GM18508 (cell line): ENCODE results near the gene CRLF3.
"Not testable (repeated sequence)": the region's sequence is repeated elsewhere in the genome, so short reads cannot be mapped to it uniquely, and the experiment has no call there.

Source experiments
- ATAC-seq: cut with Tn5 transposase; IDR thresholded peaks from one replicate; pipeline ENCODE4 v1.9.1; 2021; ENCODE audit warnings: moderate number of reproducible peaks; ENCODE audit not compliant: insufficient read depth, unreplicated experiment

The CRLF3 gene

DNA sequence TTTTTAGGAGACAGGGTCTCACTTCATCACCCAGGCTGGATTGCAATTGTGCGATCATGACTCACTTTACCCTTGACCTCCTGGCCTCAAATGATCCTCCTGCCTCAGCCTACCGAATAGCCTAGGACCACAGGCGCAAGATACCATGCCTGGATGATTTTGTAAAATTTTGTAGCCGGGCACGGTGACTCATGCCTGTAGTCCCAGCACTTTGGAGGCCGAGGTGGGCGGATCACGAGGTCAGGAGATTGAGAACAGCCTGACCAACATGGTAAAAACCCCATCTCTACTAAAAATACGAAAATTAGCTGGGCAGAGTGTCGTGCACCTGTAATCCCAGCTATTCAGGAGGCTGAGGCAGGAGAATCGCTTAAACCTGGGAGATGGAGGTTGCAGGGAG lies 73.5 kb downstream of the CRLF3 start:
- not testable (repeated sequence) for ATAC-seq

DNA sequence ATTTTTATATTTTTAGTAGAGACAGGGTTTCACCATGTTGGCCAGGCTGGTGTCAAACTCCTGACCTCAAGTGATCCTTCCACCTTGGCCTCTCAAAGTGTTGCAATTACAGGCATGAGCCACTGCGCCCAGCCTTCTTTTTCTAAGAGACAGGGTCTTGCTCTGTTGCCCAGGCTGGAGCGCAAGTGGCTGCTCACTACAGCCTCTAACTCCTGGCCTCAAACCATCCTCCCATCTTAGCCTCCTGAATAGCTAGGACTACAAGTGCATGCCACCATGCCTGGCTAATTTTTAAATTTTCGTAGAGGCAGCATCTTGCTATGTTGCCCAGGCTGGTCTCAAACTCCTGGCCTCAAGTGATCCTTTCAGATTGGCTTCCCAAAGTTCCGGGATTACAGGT lies 76.9 kb downstream of the CRLF3 start:
- ATAC-seq, result not testable (repeated sequence)

DNA sequence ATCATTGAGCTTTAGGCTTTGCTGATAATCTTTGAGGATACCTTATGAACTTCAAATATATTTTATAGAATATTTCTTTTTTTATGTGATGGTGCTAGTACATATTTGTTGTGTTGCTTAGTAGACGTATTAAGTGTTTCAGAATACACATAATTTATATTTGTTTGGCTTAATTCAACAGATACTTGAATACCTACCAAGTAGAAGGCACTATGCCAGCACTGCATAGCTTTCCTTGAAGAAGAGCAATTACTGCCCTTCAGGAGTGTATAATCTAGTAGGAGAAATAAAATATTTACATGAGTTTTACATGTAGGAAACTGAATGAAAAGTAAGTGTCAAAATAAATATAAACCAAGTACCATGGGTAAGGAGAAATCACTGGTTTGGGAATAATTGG lies 81.8 kb downstream of the CRLF3 start:
- not testable (repeated sequence) for ATAC-seq

DNA sequence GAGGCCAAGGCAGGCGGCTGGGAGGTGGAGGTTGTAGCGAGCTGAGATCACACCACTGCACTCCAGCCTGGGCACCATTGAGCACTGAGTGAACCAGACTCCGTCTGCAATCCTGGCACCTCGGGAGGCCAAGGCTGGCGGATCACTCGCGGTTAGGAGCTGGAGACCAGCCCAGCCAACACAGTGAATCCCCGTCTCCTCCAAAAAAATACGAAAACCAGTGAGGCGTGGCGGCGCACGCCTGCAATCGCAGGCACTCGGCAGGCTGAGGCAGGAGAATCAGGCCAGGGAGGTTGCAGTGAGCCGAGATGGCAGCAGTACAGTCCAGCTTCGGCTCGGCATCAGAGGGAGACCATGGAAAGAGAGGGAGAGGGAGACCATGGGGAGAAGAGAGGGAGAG lies 88.1 kb downstream of the CRLF3 start:
- not testable (repeated sequence) for ATAC-seq

DNA sequence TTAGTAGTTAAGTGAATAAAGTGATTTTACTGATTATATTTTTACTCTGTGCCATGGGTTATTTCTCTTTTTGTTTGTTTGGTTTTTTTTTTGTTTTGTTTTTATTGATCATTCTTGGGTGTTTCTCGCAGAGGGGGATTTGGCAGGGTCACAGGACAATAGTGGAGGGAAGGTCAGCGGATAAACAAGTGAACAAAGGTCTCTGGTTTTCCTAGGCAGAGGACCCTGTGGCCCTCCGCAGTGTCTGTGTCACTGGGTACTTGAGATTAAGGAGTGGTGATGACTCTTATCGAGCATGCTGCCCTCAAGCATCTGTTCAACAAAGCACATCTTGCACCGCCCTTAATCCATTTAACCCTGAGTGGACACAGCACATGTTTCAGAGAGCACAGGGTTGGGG lies 88.8 kb downstream of the CRLF3 start:
- ATAC-seq, result not testable (repeated sequence)

DNA sequence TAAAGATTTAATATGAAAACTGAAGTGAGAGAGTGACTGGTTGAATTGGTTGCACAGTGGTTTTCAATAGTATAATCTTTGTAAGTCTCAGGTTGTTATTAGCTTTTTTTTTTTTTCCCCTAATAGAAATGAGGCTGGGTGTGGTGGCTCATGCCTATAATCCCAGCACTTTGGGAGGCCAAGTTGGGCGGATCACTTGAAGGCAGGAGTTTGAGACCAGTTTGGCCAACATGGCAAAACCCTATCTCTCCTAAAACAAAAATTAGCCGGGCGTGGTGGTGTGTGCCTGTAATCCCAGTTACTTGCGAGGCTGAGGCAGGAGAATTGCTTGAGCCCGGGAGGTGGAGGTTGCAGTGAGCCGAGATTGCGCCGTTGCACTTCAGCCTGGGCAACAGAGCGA lies 89.3 kb downstream of the CRLF3 start:
- ATAC-seq, result not testable (repeated sequence)

DNA sequence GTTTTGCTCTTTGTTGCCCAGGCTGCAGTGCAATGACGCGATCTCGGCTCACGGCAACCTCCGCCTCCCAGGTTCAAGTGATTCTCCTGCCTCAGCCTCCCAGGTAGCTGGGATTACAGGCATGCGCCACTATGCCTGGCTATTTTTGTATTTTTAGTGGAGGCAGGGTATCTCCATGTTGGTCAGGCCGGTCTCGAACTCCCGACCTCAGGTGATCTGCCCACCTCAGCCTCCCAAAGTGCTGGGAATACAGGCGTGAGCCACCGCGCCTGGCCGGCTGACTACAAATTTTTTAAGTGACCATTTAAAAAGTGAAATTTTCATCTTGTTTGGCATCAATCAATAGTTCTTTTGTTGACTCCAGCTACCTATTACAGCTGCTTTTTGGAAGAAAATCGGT lies 90.3 kb downstream of the CRLF3 start:
- not testable (repeated sequence) for ATAC-seq
